Neuron (in vitro differentiated cells): ENCODE measurements around the gene TJP3.

Experiments used
- H2AFZ ChIP-seq: one replicate; pipeline ENCODE4 v1.6.1; 2013; ENCODE audit warnings: low read depth, mild to moderate bottlenecking, inconsistent platforms, low read length, moderate library complexity
- H3K27me3 ChIP-seq: one replicate; pipeline ENCODE4 v1.6.1; 2013; ENCODE audit warnings: low read length; ENCODE audit not compliant: insufficient read depth
- H3K36me3 ChIP-seq: one replicate; pipeline ENCODE4 v1.6.1; 2013; ENCODE audit warnings: low read length; ENCODE audit not compliant: insufficient read depth
- H3K4me1 ChIP-seq: one replicate; pipeline ENCODE4 v1.6.1; 2013; ENCODE audit warnings: low read length; ENCODE audit not compliant: insufficient read depth
- H3K4me3 ChIP-seq: 2 replicates; pipeline ENCODE4 v1.5.1; 2013; ENCODE audit warnings: mild to moderate bottlenecking, low read length, moderate library complexity
- H3K9me3 ChIP-seq: one replicate; pipeline ENCODE4 v1.6.1; 2013; ENCODE audit warnings: low read length

TJP3 gene

GRCh38 chr19:3668331-3669081 lies 39.7 kb upstream of the TJP3 start:
- Histone ChIP-seq H3K4me3 (no peak overlapping the region), H2AFZ (no peak overlapping the region), H3K36me3 (peaks cover 11% of the 10 kb centered on the region)

GRCh38 chr19:3669082-3669946 lies 38.9 kb upstream of the TJP3 start:
- H2AFZ ChIP-seq = no peak overlapping the region

More at GRCh38 chr19:3668331-3669081, 39.7 kb upstream of the TJP3 start:
- no peaks in the 10 kb centered on the region for H3K9me3 ChIP-seq
- H3K4me1 ChIP-seq = peaks cover 43% of the 10 kb centered on the region
- H3K27me3 ChIP-seq = no peaks in the 10 kb centered on the region

GRCh38 chr19:3669947-3670795 lies 38.0 kb upstream of the TJP3 start:
- no peaks in the 10 kb centered on the region for H3K36me3 ChIP-seq
- H3K4me1 ChIP-seq = peaks cover 43% of the 10 kb centered on the region
- no peaks in the 10 kb centered on the region for H3K27me3 ChIP-seq
- H3K4me3 ChIP-seq = no peak overlapping the region
- no peaks in the 10 kb centered on the region for H3K9me3 ChIP-seq
- no peak overlapping the region for H2AFZ ChIP-seq

More at GRCh38 chr19:3669082-3669946, 38.9 kb upstream of the TJP3 start:
- Histone ChIP-seq H3K4me1 (peaks cover 43% of the 10 kb centered on the region), H3K4me3 (no peak overlapping the region), H3K36me3 (peaks cover 4% of the 10 kb centered on the region), H3K27me3 (no peaks in the 10 kb centered on the region), H3K9me3 (no peaks in the 10 kb centered on the region)

GRCh38 chr19:3670796-3671679 lies 37.1 kb upstream of the TJP3 start:
- H3K4me3 ChIP-seq = no peak overlapping the region
- H3K36me3 ChIP-seq = no peaks in the 10 kb centered on the region
- H3K9me3 ChIP-seq = no peaks in the 10 kb centered on the region
- no peak overlapping the region for H2AFZ ChIP-seq
- H3K27me3 ChIP-seq = no peaks in the 10 kb centered on the region
- peaks cover 40% of the 10 kb centered on the region for H3K4me1 ChIP-seq

- peaks cover 40% of the 10 kb centered on the region for H3K4me1 ChIP-seq
- no peak overlapping the region for H3K4me3 ChIP-seq
- H3K9me3 ChIP-seq = no peaks in the 10 kb centered on the region
- H2AFZ ChIP-seq = no peak overlapping the region
- no peaks in the 10 kb centered on the region for H3K27me3 ChIP-seq
- H3K36me3 ChIP-seq = no peaks in the 10 kb centered on the region
These were observed 36.3 kb upstream of the TJP3 start for GRCh38 chr19:3671680-3672574.

GRCh38 chr19:3672575-3672948 lies 35.6 kb upstream of the TJP3 start:
- Histone ChIP-seq H3K27me3 (no peaks in the 10 kb centered on the region), H3K4me1 (peaks cover 40% of the 10 kb centered on the region)

GRCh38 chr19:3672993-3673392 lies 35.2 kb upstream of the TJP3 start:
- H3K9me3 ChIP-seq = no peaks in the 10 kb centered on the region
- H2AFZ ChIP-seq = no peak overlapping the region
- H3K27me3 ChIP-seq = no peaks in the 10 kb centered on the region
- peaks cover 40% of the 10 kb centered on the region for H3K4me1 ChIP-seq
- no peaks in the 10 kb centered on the region for H3K36me3 ChIP-seq
- H3K4me3 ChIP-seq = no peak overlapping the region

More at GRCh38 chr19:3672575-3672948, 35.6 kb upstream of the TJP3 start:
- no peaks in the 10 kb centered on the region for H3K9me3 ChIP-seq
- H2AFZ ChIP-seq = no peak overlapping the region
- no peak overlapping the region for H3K4me3 ChIP-seq
- no peaks in the 10 kb centered on the region for H3K36me3 ChIP-seq

GRCh38 chr19:3673506-3674439 lies 34.4 kb upstream of the TJP3 start:
- H3K27me3 ChIP-seq = no peaks in the 10 kb centered on the region
- no peaks in the 10 kb centered on the region for H3K9me3 ChIP-seq
- peaks cover 37% of the 10 kb centered on the region for H3K4me1 ChIP-seq
- no peaks in the 10 kb centered on the region for H3K36me3 ChIP-seq
- no peak overlapping the region for H2AFZ ChIP-seq
- H3K4me3 ChIP-seq = no peak overlapping the region

- H3K4me3 ChIP-seq = no peak overlapping the region
- no peaks in the 10 kb centered on the region for H3K36me3 ChIP-seq
- no peak overlapping the region for H2AFZ ChIP-seq
- H3K9me3 ChIP-seq = no peaks in the 10 kb centered on the region
- H3K4me1 ChIP-seq = peaks cover 27% of the 10 kb centered on the region
- H3K27me3 ChIP-seq = no peaks in the 10 kb centered on the region
These were observed 33.2 kb upstream of the TJP3 start for GRCh38 chr19:3674784-3675543.

- Histone ChIP-seq H3K27me3 (no peaks in the 10 kb centered on the region), H3K9me3 (no peaks in the 10 kb centered on the region), H3K4me3 (no peak overlapping the region), H3K4me1 (peaks cover 3% of the 10 kb centered on the region), H3K36me3 (no peaks in the 10 kb centered on the region), H2AFZ (no peak overlapping the region)
These were observed 30.0 kb upstream of the TJP3 start for GRCh38 chr19:3678188-3678587.
